HepG2 (cell line): Measurements from ENCODE around the gene GLG1. TPM values are rescaled to one million over a fixed set of nuclear protein-coding genes. Genes with fewer than 3 reads are reported as not detected.

Source experiments
- ETV6 ChIP-seq: sonication (generic); formaldehyde crosslinking; conservative IDR thresholded peaks from 2 replicates; pipeline ENCODE4 v1.4.0; 2020; ENCODE audit warnings: missing genetic modification reagents
- FOXJ3 ChIP-seq: sonication (generic); formaldehyde crosslinking; IDR thresholded peaks from 2 replicates; pipeline ENCODE4 v1.4.0; 2020; ENCODE audit warnings: missing genetic modification reagents, mild to moderate bottlenecking, borderline replicate concordance
- HHEX ChIP-seq: IDR thresholded peaks from 2 replicates; pipeline ENCODE4 v1.6.1; 2016; ENCODE audit warnings: control low read depth
- HNRNPLL ChIP-seq: fragments of 200-400 bp; formaldehyde crosslinking; IDR thresholded peaks from 2 replicates; pipeline ENCODE4 v1.6.1; 2017; ENCODE audit warnings: mild to moderate bottlenecking, low read depth, low read length; ENCODE audit not compliant: poor library complexity, severe bottlenecking
- IRF1 ChIP-seq: sonication (generic); formaldehyde crosslinking; IDR thresholded peaks from 2 replicates; pipeline ENCODE4 v1.4.0; 2020; ENCODE audit warnings: low read depth, mild to moderate bottlenecking, missing genetic modification reagents
- KMT2A ChIP-seq: sonication (generic); formaldehyde crosslinking; IDR thresholded peaks from 2 replicates; pipeline ENCODE4 v1.4.0; 2020; ENCODE audit warnings: missing genetic modification reagents
- MED1 ChIP-seq: sonication (generic); formaldehyde crosslinking; IDR thresholded peaks from 2 replicates; pipeline ENCODE4 v1.4.0; 2020; ENCODE audit warnings: missing genetic modification reagents
- MED8 ChIP-seq: sonication (generic); formaldehyde crosslinking; IDR thresholded peaks from 2 replicates; pipeline ENCODE4 v1.8.1; 2023; ENCODE audit warnings: mild to moderate bottlenecking, missing genetic modification reagents; ENCODE audit not compliant: insufficient replicate concordance
- NFIB ChIP-seq: sonication (generic); formaldehyde crosslinking; IDR thresholded peaks from 2 replicates; pipeline ENCODE4 v1.9.0; 2021; ENCODE audit warnings: missing genetic modification reagents, mild to moderate bottlenecking, borderline replicate concordance
- NFYB ChIP-seq: sonication (generic); formaldehyde crosslinking; IDR thresholded peaks from 2 replicates; pipeline ENCODE4 v1.4.0; 2020; ENCODE audit warnings: missing genetic modification reagents
- NKX3-1 ChIP-seq: sonication (generic); formaldehyde crosslinking; IDR thresholded peaks from 2 replicates; pipeline ENCODE4 v1.5.0; 2020; ENCODE audit warnings: missing genetic modification reagents
- POLR2A ChIP-seq, 2 experiments: IDR thresholded peaks; 2 replicates each; pipeline ENCODE4 v1.6.1; 2011; ENCODE audit warnings: low read depth in 2 of 2, low read length in 2 of 2, mild to moderate bottlenecking in 1 of 2, moderate library complexity in 1 of 2; ENCODE audit not compliant: insufficient read depth in 1 of 2
- SAFB2 ChIP-seq: sonication (generic); formaldehyde crosslinking; IDR thresholded peaks from 2 replicates; pipeline ENCODE4 v1.5.1; 2020; ENCODE audit warnings: missing genetic modification reagents, low read depth, mild to moderate bottlenecking, borderline replicate concordance
- TBX3 ChIP-seq: fragments of 450-650 bp; IDR thresholded peaks from 2 replicates; pipeline ENCODE4 v1.6.1; 2017; ENCODE audit warnings: antibody characterized with exemption, mild to moderate bottlenecking, inconsistent platforms, borderline replicate concordance
- TEAD2 ChIP-seq: sonication (generic); formaldehyde crosslinking; IDR thresholded peaks from 2 replicates; pipeline ENCODE4 v1.9.0; 2021; ENCODE audit warnings: missing genetic modification reagents
- THAP9 ChIP-seq: sonication (generic); formaldehyde crosslinking; IDR thresholded peaks from 2 replicates; pipeline ENCODE4; 2020; ENCODE audit warnings: missing genetic modification reagents, mild to moderate bottlenecking, borderline replicate concordance
- YY1 ChIP-seq: IDR thresholded peaks from 2 replicates; pipeline ENCODE4 v1.6.1; 2011; ENCODE audit warnings: low read length, low read depth, moderate library complexity, mild to moderate bottlenecking; ENCODE audit not compliant: insufficient read depth, insufficient replicate concordance
- ZNF432 ChIP-seq: sonication (generic); formaldehyde crosslinking; IDR thresholded peaks from 2 replicates; pipeline ENCODE4 v1.5.0; 2020; ENCODE audit warnings: missing genetic modification reagents, mild to moderate bottlenecking, borderline replicate concordance
- ZNF549 ChIP-seq: sonication (generic); formaldehyde crosslinking; IDR thresholded peaks from 2 replicates; pipeline ENCODE4 v1.5.0; 2020; ENCODE audit warnings: missing genetic modification reagents
- ZNF597 ChIP-seq: sonication (generic); formaldehyde crosslinking; IDR thresholded peaks from 2 replicates; pipeline ENCODE4 v1.5.0; 2020; ENCODE audit warnings: missing genetic modification reagents
- ZNF619 ChIP-seq: sonication (generic); formaldehyde crosslinking; IDR thresholded peaks from 2 replicates; pipeline ENCODE4 v1.4.0; 2020; ENCODE audit warnings: mild to moderate bottlenecking, missing genetic modification reagents
- ZNF782 ChIP-seq: sonication (generic); formaldehyde crosslinking; IDR thresholded peaks from 2 replicates; pipeline ENCODE4 v1.4.0; 2020; ENCODE audit warnings: missing genetic modification reagents, mild to moderate bottlenecking, borderline replicate concordance
- ZNF891 ChIP-seq: sonication (generic); formaldehyde crosslinking; IDR thresholded peaks from 2 replicates; pipeline ENCODE4 v1.5.0; 2020; ENCODE audit warnings: mild to moderate bottlenecking, missing genetic modification reagents
- polyA plus RNA-seq, 8 experiments: library from polyadenylated mRNA; depleted of rRNA in 3 of 8; stranded (reverse) in 7 of 8; unstranded in 1 of 8; fragments of >200 nt; fragmentation: Illumina TruSeq in 4 of 8; extraction: Trizol in 4 of 8; gene quantifications; 2 replicates each; pipeline versions ENCODE4 v1.2.1 to v1.2.3, GENCODE V29; 2011 to 2016; ENCODE audit warnings: low read depth in 4 of 8, missing spikeins in 1 of 8, mixed read lengths in 1 of 8; ENCODE audit not compliant: insufficient read depth in 1 of 8
- total RNA-seq, 5 experiments: library from RNA; depleted of rRNA; stranded (reverse); fragments of >200 nt; fragmentation: Illumina TruSeq; extraction: Trizol; gene quantifications; 2 replicates each; pipeline ENCODE4 v1.2.3, GENCODE V29; 2016; ENCODE audit warnings: low read depth in 1 of 5
- TF ChIP-seq, protein P1 (sequence below): IDR thresholded peaks from 2 replicates; pipeline ENCODE4 v1.6.1; 2012; ENCODE audit warnings: inconsistent platforms

GLG1 gene
- total and polyA plus RNA-seq, 2 of the 13 experiments (the other 11 are each of a cell fraction or from before 2014, with no cell fraction given): 87.7 to 141 TPM

- TF ChIP-seq ZNF782 (CRISPR knock-in tag) (peak; percentile 87; the same call in 1 of the 2 replicates), ZNF597 (CRISPR knock-in tag) (no peak), NFYB (CRISPR knock-in tag) (peak; percentile 23; the same call in 1 of the 2 replicates), HNRNPLL (peak; percentile 66), TEAD2 (0 out of 2 replicates have a peak, but pooled peaks have one; percentile 49), ZNF549 (CRISPR knock-in tag) (0 out of 2 replicates have a peak, but pooled peaks have one; percentile 46), SAFB2 (CRISPR knock-in tag) (peak; percentile 84), TBX3 (no peak), FOXJ3 (peak; percentile 59), ZNF891 (CRISPR knock-in tag) (peak; percentile 64; the same call in 1 of the 2 replicates), MED1 (CRISPR knock-in tag) (peak; percentile 81), NKX3-1 (CRISPR knock-in tag) (peak; percentile 52; the same call in 1 of the 2 replicates), NFIB (CRISPR knock-in tag) (no peak), MED8 (peak; percentile 86), THAP9 (CRISPR knock-in tag) (peak; percentile 98), YY1 (peak; percentile 98), POLR2A (IDR thresholded peaks at IDR 0.05; ENCODE audit: insufficient read depth in 1 of 2, low read depth in 2 of 2, low read length in 2 of 2) (peak; percentile 97 to 99), ZNF432 (CRISPR knock-in tag) (0 out of 2 replicates have a peak, but pooled peaks have one; percentile 21), ETV6 (CRISPR knock-in tag) (peak; percentile 89), IRF1 (CRISPR knock-in tag) (no peak), ZNF619 (CRISPR knock-in tag) (peak; percentile 85; the same call in 1 of the 2 replicates), KMT2A (CRISPR knock-in tag) (peak; percentile 98), HHEX (0 out of 2 replicates have a peak, but pooled peaks have one; percentile 45)
- TF ChIP-seq, protein P1, sequence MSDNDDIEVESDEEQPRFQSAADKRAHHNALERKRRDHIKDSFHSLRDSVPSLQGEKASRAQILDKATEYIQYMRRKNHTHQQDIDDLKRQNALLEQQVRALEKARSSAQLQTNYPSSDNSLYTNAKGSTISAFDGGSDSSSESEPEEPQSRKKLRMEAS: peak; percentile 87
These were observed at the start of gene GLG1 (continued) for GRCh38 chr16:74606521-74607309.
